GM08714 (cell line): ENCODE data around the gene CNTNAP2.

Source experiments
- H3K4me3 ChIP-seq: fragments of 200-500 bp; sonication (Bioruptor generic); 2 replicates; pipeline ENCODE4 v1.5.1; 2014; ENCODE audit warnings: mild to moderate bottlenecking, low read length, inconsistent platforms
- ZNF274 ChIP-seq: IDR thresholded peaks from 2 replicates; pipeline ENCODE4 v1.6.1; 2012; ENCODE audit warnings: mild to moderate bottlenecking, low read depth, low read length

The CNTNAP2 gene

GRCh38 chr7:146948703-146949102 is 832.1 kb downstream of the CNTNAP2 start:
- no peak overlapping the region for H3K4me3 ChIP-seq
- TF ChIP-seq ZNF274: no peak

GRCh38 chr7:146956321-146956720 is 839.7 kb downstream of the CNTNAP2 start:
- no peak for TF ChIP-seq ZNF274
- no peak overlapping the region for H3K4me3 ChIP-seq

GRCh38 chr7:146956853-146957252 is 840.3 kb downstream of the CNTNAP2 start:
- TF ChIP-seq ZNF274: no peak
- H3K4me3 ChIP-seq: no peak overlapping the region

GRCh38 chr7:146960773-146961391 is 844.3 kb downstream of the CNTNAP2 start:
- TF ChIP-seq ZNF274: no peak

GRCh38 chr7:146961617-146962016 is 845.0 kb downstream of the CNTNAP2 start:
- TF ChIP-seq ZNF274: no peak
- H3K4me3 ChIP-seq: no peak overlapping the region

More at GRCh38 chr7:146960773-146961391, 844.3 kb downstream of the CNTNAP2 start:
- no peak overlapping the region for H3K4me3 ChIP-seq

- no peak for TF ChIP-seq ZNF274
- no peak overlapping the region for H3K4me3 ChIP-seq
Observed at GRCh38 chr7:146966274-146966673, 849.7 kb downstream of the CNTNAP2 start.

GRCh38 chr7:146982482-146982881 is 865.9 kb downstream of the CNTNAP2 start:
- H3K4me3 ChIP-seq: no peak overlapping the region
- no peak for TF ChIP-seq ZNF274

- no peak for TF ChIP-seq ZNF274
Observed at GRCh38 chr7:146991596-146991995, 875.0 kb downstream of the CNTNAP2 start.

GRCh38 chr7:146993764-146994163 is 877.2 kb downstream of the CNTNAP2 start:
- no peak for TF ChIP-seq ZNF274

More at GRCh38 chr7:146991596-146991995, 875.0 kb downstream of the CNTNAP2 start:
- H3K4me3 ChIP-seq: no peak overlapping the region

GRCh38 chr7:147008530-147008929 is 891.9 kb downstream of the CNTNAP2 start:
- no peak for TF ChIP-seq ZNF274
- H3K4me3 ChIP-seq: no peak overlapping the region

More at GRCh38 chr7:146993764-146994163, 877.2 kb downstream of the CNTNAP2 start:
- no peak overlapping the region for H3K4me3 ChIP-seq

- no peak overlapping the region for H3K4me3 ChIP-seq
- TF ChIP-seq ZNF274: no peak
Observed at GRCh38 chr7:147012666-147013065, 896.1 kb downstream of the CNTNAP2 start.

GRCh38 chr7:147013825-147014224 is 897.2 kb downstream of the CNTNAP2 start:
- TF ChIP-seq ZNF274: no peak
- H3K4me3 ChIP-seq: no peak overlapping the region

GRCh38 chr7:147014286-147014955 is 897.8 kb downstream of the CNTNAP2 start:
- TF ChIP-seq ZNF274: no peak
- no peak overlapping the region for H3K4me3 ChIP-seq

GRCh38 chr7:147015999-147016398 is 899.4 kb downstream of the CNTNAP2 start:
- no peak for TF ChIP-seq ZNF274
- H3K4me3 ChIP-seq: no peak overlapping the region

- TF ChIP-seq ZNF274: no peak
- no peak overlapping the region for H3K4me3 ChIP-seq
Observed at GRCh38 chr7:147022056-147022455, 905.5 kb downstream of the CNTNAP2 start.

- no peak overlapping the region for H3K4me3 ChIP-seq
- no peak for TF ChIP-seq ZNF274
Observed at GRCh38 chr7:147023440-147023839, 906.8 kb downstream of the CNTNAP2 start.

GRCh38 chr7:147029953-147030352 is 913.4 kb downstream of the CNTNAP2 start:
- no peak overlapping the region for H3K4me3 ChIP-seq
- TF ChIP-seq ZNF274: no peak
